GM23338 (cell line): ENCODE measurements around the gene GATA1. TPM values are rescaled to one million over a fixed set of nuclear protein-coding genes. Genes with fewer than 3 reads are reported as not detected.

ENCODE experiments used
- ATAC-seq: fragments of 200-7000 bp; cut with Tn5 transposase; 3 replicates; pipeline ENCODE4 v1.9.1; 2020
- DNase-seq: peaks from one replicate; pipeline ENCODE4 v3.0.0-alpha.2; 2015; ENCODE audit warnings: low spot score
- H2AFZ ChIP-seq: fragments of 200-600 bp; sonication (generic); 2 replicates; pipeline ENCODE4 v1.8.0; 2016; ENCODE audit warnings: antibody characterized with exemption, mild to moderate bottlenecking, moderate library complexity
- H3F3A ChIP-seq: fragments of 200-600 bp; sonication (generic); replicated peaks from 2 replicates; pipeline ENCODE4 v1.8.0; 2017; ENCODE audit warnings: antibody characterized with exemption, mixed run types, low read depth
- H3K27ac ChIP-seq: fragments of 200-600 bp; sonication (generic); 2 replicates; pipeline ENCODE4 v1.6.1; 2016; ENCODE audit warnings: low read depth
- H3K27me3 ChIP-seq: fragments of 200-600 bp; sonication (generic); 2 replicates; pipeline ENCODE4 v1.8.0; 2016; ENCODE audit warnings: mild to moderate bottlenecking, mixed run types, moderate library complexity; ENCODE audit not compliant: insufficient read depth
- H3K36me3 ChIP-seq: fragments of 200-600 bp; sonication (generic); 2 replicates; pipeline ENCODE4 v1.8.0; 2016; ENCODE audit warnings: mild to moderate bottlenecking; ENCODE audit not compliant: insufficient read depth
- H3K4me1 ChIP-seq: fragments of 200-600 bp; sonication (generic); 2 replicates; pipeline ENCODE4 v1.8.0; 2016; ENCODE audit warnings: mild to moderate bottlenecking, moderate library complexity; ENCODE audit not compliant: insufficient read depth
- H3K4me2 ChIP-seq: fragments of 200-600 bp; sonication (generic); 2 replicates; pipeline ENCODE4 v1.7.1; 2017; ENCODE audit warnings: mixed run types
- H3K4me3 ChIP-seq: fragments of 200-600 bp; sonication (generic); 2 replicates; pipeline ENCODE4 v1.6.1; 2016; ENCODE audit warnings: mixed run types
- H3K79me2 ChIP-seq: fragments of 200-600 bp; sonication (generic); replicated peaks from 2 replicates; pipeline ENCODE4 v1.8.0; 2017; ENCODE audit warnings: mild to moderate bottlenecking; ENCODE audit not compliant: insufficient read depth
- H3K9me2 ChIP-seq: fragments of 200-600 bp; sonication (generic); 2 replicates; pipeline ENCODE4 v1.8.0; 2017; ENCODE audit not compliant: insufficient read depth
- H4K20me1 ChIP-seq: fragments of 200-600 bp; sonication (generic); replicated peaks from 2 replicates; pipeline ENCODE4 v1.8.0; 2017; ENCODE audit warnings: mild to moderate bottlenecking; ENCODE audit not compliant: insufficient read depth
- H3K27ac Mint-ChIP-seq: 2 replicates; pipeline ENCODE4 v1.8.0; 2020; ENCODE audit warnings: inconsistent platforms, mild to moderate bottlenecking, moderate library complexity, mixed read lengths
- H3K27me3 Mint-ChIP-seq: 3 replicates; pipeline ENCODE4 v1.8.0; 2022; ENCODE audit warnings: low read depth, mild to moderate bottlenecking, moderate library complexity, mixed read lengths, inconsistent platforms; ENCODE audit not compliant: insufficient read depth, poor library complexity
- H3K36me3 Mint-ChIP-seq: 3 replicates; pipeline ENCODE4 v1.8.0; 2021; ENCODE audit warnings: low read depth, mild to moderate bottlenecking, inconsistent platforms, moderate library complexity, mixed read lengths
- H3K4me1 Mint-ChIP-seq: 3 replicates; pipeline ENCODE4 v1.8.0; 2020; ENCODE audit warnings: mild to moderate bottlenecking, inconsistent platforms, mixed read lengths
- H3K4me3 Mint-ChIP-seq: 3 replicates; pipeline ENCODE4 v1.8.0; 2021; ENCODE audit warnings: moderate library complexity, mild to moderate bottlenecking, inconsistent platforms, mixed read lengths
- H3K9me3 Mint-ChIP-seq: 3 replicates; pipeline ENCODE4 v1.8.0; 2020; ENCODE audit warnings: moderate library complexity, mild to moderate bottlenecking, inconsistent platforms, mixed read lengths
- CREB1 ChIP-seq: fragments of 250-450 bp; sonication (Bioruptor Pico); IDR thresholded peaks from 2 replicates; pipeline ENCODE4 v1.5.0; 2020; ENCODE audit warnings: low read depth, mild to moderate bottlenecking, moderate library complexity
- CTCF ChIP-seq, 2 experiments: fragments of 200-600 bp in 1 of 2; sonication (generic) in 1 of 2; conservative IDR thresholded peaks; 2 replicates each; pipeline versions ENCODE4 v1.5.1 to v1.6.1; 2016 to 2017; ENCODE audit warnings: antibody characterized with exemption in 2 of 2, low read depth in 2 of 2, mild to moderate bottlenecking in 2 of 2, moderate library complexity in 1 of 2
- ETS1 ChIP-seq: IDR thresholded peaks from 2 replicates; pipeline ENCODE4 v1.6.1; 2016; ENCODE audit warnings: antibody characterized with exemption
- JUNB ChIP-seq: IDR thresholded peaks from one replicate; pipeline ENCODE4 v1.6.1; 2016; ENCODE audit warnings: antibody characterized with exemption; ENCODE audit not compliant: unreplicated experiment
- NANOG ChIP-seq: IDR thresholded peaks from 2 replicates; pipeline ENCODE4 v1.6.1; 2016; ENCODE audit warnings: antibody characterized with exemption, borderline replicate concordance
- POLR2AphosphoS5 ChIP-seq: IDR thresholded peaks from 2 replicates; pipeline ENCODE4 v1.6.1; 2016; ENCODE audit warnings: antibody characterized with exemption, low read depth
- STAT1 ChIP-seq: IDR thresholded peaks from one replicate; pipeline ENCODE4 v1.6.1; 2016; ENCODE audit warnings: antibody characterized with exemption; ENCODE audit not compliant: unreplicated experiment
- ZNF114 ChIP-seq: fragments of 250-450 bp; sonication (Bioruptor Pico); IDR thresholded peaks from 2 replicates; pipeline ENCODE4 v1.5.0; 2020; ENCODE audit warnings: mild to moderate bottlenecking, moderate library complexity
- ZNF331 ChIP-seq: fragments of 250-450 bp; sonication (Bioruptor Pico); IDR thresholded peaks from 2 replicates; pipeline ENCODE4 v1.5.0; 2020; ENCODE audit warnings: low read depth, mild to moderate bottlenecking, moderate library complexity
- ZNF462 ChIP-seq: fragments of 250-450 bp; sonication (Bioruptor Pico); IDR thresholded peaks from 2 replicates; pipeline ENCODE4 v1.5.0; 2020; ENCODE audit warnings: mild to moderate bottlenecking, moderate library complexity
- polyA plus RNA-seq: library from polyadenylated mRNA; unstranded; fragments of >200 nt; fragmentation: Nextera tagmentation; extraction: Ambion mirVana; gene quantifications from 2 replicates; pipeline ENCODE4 v1.2.1, GENCODE V29; 2016
- total RNA-seq: library from RNA; depleted of rRNA; stranded (reverse); fragments of >200 nt; shearing (Covaris generic); gene quantifications from 2 replicates; pipeline ENCODE4 v1.2.3, GENCODE V29; 2014
- TF ChIP-seq, protein P1 (sequence below): IDR thresholded peaks from one replicate; pipeline ENCODE4 v1.6.1; 2018; ENCODE audit warnings: antibody characterized with exemption; ENCODE audit not compliant: unreplicated experiment

The GATA1 gene
- total and polyA plus RNA-seq, 2 experiments from 2014 or later = not detected

- no peaks in the 10 kb centered on the region for H3K9me3 Mint-ChIP-seq
- ATAC-seq = no peak
Measured at GRCh38 chrX:48818098-48818497, 31.7 kb downstream of the GATA1 start.

DNA sequence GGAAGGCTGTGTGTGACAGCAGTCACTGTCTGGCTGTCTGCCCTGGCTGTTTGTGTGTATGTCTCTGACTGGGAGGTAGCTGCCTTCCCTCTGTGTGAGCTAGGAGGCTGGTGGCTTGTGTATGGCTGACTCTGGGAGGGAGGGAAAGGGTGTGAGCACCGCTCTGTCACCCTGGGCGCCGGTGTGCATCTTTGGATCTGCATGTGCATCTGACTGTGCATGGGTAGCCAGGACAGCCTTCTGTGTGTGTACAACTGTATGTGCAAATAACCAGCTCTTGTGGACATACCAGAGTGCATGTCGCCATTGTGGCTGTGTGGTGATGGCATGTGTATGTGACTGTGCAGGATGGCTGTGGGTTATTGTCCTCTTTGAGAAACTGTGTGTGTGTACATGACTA is 32.5 kb downstream of the GATA1 start:
- Histone ChIP-seq H3K27me3 (no peaks in the 10 kb centered on the region), H3K4me3 (no peak overlapping the region), H3K9me2 (no peaks in the 10 kb centered on the region), H3K27ac (no peak overlapping the region), H3K79me2 (no peaks in the 10 kb centered on the region), H3K36me3 (no peaks in the 10 kb centered on the region), H3K4me1 (no peaks in the 10 kb centered on the region), H4K20me1 (no peaks in the 10 kb centered on the region), H3F3A (no peaks in the 10 kb centered on the region), H3K4me2 (no peak overlapping the region), H2AFZ (no peak overlapping the region)
- no peak overlapping the region for H3K27ac Mint-ChIP-seq
- ATAC-seq (no peak), DNase-seq (no peak)
- H3K27me3 Mint-ChIP-seq = peaks cover 1% of the 10 kb centered on the region
- H3K9me3 Mint-ChIP-seq = no peaks in the 10 kb centered on the region
- no peak overlapping the region for H3K4me3 Mint-ChIP-seq
- H3K36me3 Mint-ChIP-seq = peaks cover 14% of the 10 kb centered on the region; the same call in 2 of the 3 replicates
- no peaks in the 10 kb centered on the region for H3K4me1 Mint-ChIP-seq
- TF ChIP-seq, protein P1, sequence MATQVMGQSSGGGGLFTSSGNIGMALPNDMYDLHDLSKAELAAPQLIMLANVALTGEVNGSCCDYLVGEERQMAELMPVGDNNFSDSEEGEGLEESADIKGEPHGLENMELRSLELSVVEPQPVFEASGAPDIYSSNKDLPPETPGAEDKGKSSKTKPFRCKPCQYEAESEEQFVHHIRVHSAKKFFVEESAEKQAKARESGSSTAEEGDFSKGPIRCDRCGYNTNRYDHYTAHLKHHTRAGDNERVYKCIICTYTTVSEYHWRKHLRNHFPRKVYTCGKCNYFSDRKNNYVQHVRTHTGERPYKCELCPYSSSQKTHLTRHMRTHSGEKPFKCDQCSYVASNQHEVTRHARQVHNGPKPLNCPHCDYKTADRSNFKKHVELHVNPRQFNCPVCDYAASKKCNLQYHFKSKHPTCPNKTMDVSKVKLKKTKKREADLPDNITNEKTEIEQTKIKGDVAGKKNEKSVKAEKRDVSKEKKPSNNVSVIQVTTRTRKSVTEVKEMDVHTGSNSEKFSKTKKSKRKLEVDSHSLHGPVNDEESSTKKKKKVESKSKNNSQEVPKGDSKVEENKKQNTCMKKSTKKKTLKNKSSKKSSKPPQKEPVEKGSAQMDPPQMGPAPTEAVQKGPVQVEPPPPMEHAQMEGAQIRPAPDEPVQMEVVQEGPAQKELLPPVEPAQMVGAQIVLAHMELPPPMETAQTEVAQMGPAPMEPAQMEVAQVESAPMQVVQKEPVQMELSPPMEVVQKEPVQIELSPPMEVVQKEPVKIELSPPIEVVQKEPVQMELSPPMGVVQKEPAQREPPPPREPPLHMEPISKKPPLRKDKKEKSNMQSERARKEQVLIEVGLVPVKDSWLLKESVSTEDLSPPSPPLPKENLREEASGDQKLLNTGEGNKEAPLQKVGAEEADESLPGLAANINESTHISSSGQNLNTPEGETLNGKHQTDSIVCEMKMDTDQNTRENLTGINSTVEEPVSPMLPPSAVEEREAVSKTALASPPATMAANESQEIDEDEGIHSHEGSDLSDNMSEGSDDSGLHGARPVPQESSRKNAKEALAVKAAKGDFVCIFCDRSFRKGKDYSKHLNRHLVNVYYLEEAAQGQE = no peak
- no peak for TF ChIP-seq ETS1
- TF ChIP-seq ZNF114 = no peak
- TF ChIP-seq STAT1 = no peak
- TF ChIP-seq JUNB = no peak
- TF ChIP-seq NANOG = no peak
- TF ChIP-seq CTCF (conservative IDR thresholded peaks at IDR 0.05; ENCODE audit: low read depth in 2 of 2) = no peak
- TF ChIP-seq POLR2AphosphoS5 = no peak
- TF ChIP-seq CREB1 (CRISPR knock-in tag) = no peak
- TF ChIP-seq ZNF462 (CRISPR knock-in tag) = no peak

More at GRCh38 chrX:48818098-48818497, 31.7 kb downstream of the GATA1 start:
- Histone ChIP-seq H3K4me3 (no peak overlapping the region), H3K36me3 (no peaks in the 10 kb centered on the region), H3K4me1 (no peaks in the 10 kb centered on the region), H3F3A (no peaks in the 10 kb centered on the region), H3K27me3 (no peaks in the 10 kb centered on the region), H3K4me2 (no peak overlapping the region), H3K9me2 (no peaks in the 10 kb centered on the region), H2AFZ (no peak overlapping the region), H4K20me1 (no peaks in the 10 kb centered on the region), H3K79me2 (no peaks in the 10 kb centered on the region), H3K27ac (no peak overlapping the region)
- Mint-ChIP-seq H3K4me1 (no peaks in the 10 kb centered on the region), H3K4me3 (no peak overlapping the region), H3K27me3 (no peaks in the 10 kb centered on the region), H3K27ac (no peak overlapping the region), H3K36me3 (peaks cover 10% of the 10 kb centered on the region; the same call in 2 of the 3 replicates)
- DNase-seq = no peak
- TF ChIP-seq ZNF331 (CRISPR knock-in tag) = no peak
